WTC11 (cell line): ENCODE measurements around the gene CLVS2. TPM values are rescaled to one million over a fixed set of nuclear protein-coding genes. Genes with fewer than 3 reads are reported as not detected.

Experiments
- ATAC-seq: fragments of 200-7000 bp; cut with Tn5 transposase; 2 replicates; pipeline ENCODE4 v1.10.0; 2021; ENCODE audit warnings: mild to moderate bottlenecking, moderate library complexity
- CTCF ChIA-PET: fragments of 300-600 bp; sonication (Branson Sonifier 250); formaldehyde crosslinking; loops from one replicate; lab custom pipeline; 2021; ENCODE audit warnings: antibody characterized with exemption; lab: Charles Lee
- POLR2A ChIA-PET: fragments of 350-600 bp; sonication (Branson Sonifier 250); formaldehyde crosslinking; loops from one replicate; lab custom pipeline; 2021; ENCODE audit warnings: antibody characterized with exemption; lab: Charles Lee
- DNase-seq: peaks from one replicate; pipeline ENCODE4 v3.0.0; 2021; ENCODE audit warnings: low spot score
- H3K27ac Mint-ChIP-seq: 2 replicates; pipeline ENCODE4 v1.8.0; 2021; ENCODE audit warnings: mixed read lengths
- H3K27me3 Mint-ChIP-seq: 2 replicates; pipeline ENCODE4 v1.8.0; 2021; ENCODE audit warnings: low read depth, mild to moderate bottlenecking, moderate library complexity, mixed read lengths
- H3K36me3 Mint-ChIP-seq: 2 replicates; pipeline ENCODE4 v1.8.0; 2021; ENCODE audit warnings: mixed read lengths
- H3K4me1 Mint-ChIP-seq: 2 replicates; pipeline ENCODE4 v1.8.0; 2022; ENCODE audit warnings: mixed read lengths
- H3K4me3 Mint-ChIP-seq: 2 replicates; pipeline ENCODE4 v1.8.0; 2021; ENCODE audit warnings: mild to moderate bottlenecking, moderate library complexity, mixed read lengths
- H3K9me3 Mint-ChIP-seq: 2 replicates; pipeline ENCODE4 v1.8.0; 2021; ENCODE audit warnings: mixed read lengths
- ARID4B ChIP-seq: sonication (generic); formaldehyde crosslinking; IDR thresholded peaks from 2 replicates; pipeline ENCODE4 v1.8.0; 2023; ENCODE audit warnings: missing genetic modification reagents, mild to moderate bottlenecking, borderline replicate concordance
- CREB1 ChIP-seq: sonication (generic); formaldehyde crosslinking; IDR thresholded peaks from 2 replicates; pipeline ENCODE4 v1.8.0; 2023; ENCODE audit warnings: mild to moderate bottlenecking, missing genetic modification reagents
- E2F1 ChIP-seq: sonication (generic); formaldehyde crosslinking; IDR thresholded peaks from 2 replicates; pipeline ENCODE4 v1.8.0; 2022; ENCODE audit warnings: mild to moderate bottlenecking, missing genetic modification reagents
- ELF4 ChIP-seq: sonication (generic); formaldehyde crosslinking; IDR thresholded peaks from 2 replicates; pipeline ENCODE4 v1.8.1; 2022; ENCODE audit warnings: low read depth, mild to moderate bottlenecking, moderate library complexity, missing genetic modification reagents
- FOXP4 ChIP-seq: sonication (generic); formaldehyde crosslinking; IDR thresholded peaks from 2 replicates; pipeline ENCODE4 v1.8.0; 2022; ENCODE audit warnings: mild to moderate bottlenecking, missing genetic modification reagents
- HMGA2 ChIP-seq: fragments of 250-450 bp; sonication (Bioruptor Pico); IDR thresholded peaks from 2 replicates; pipeline ENCODE4 v1.4.0; 2021; ENCODE audit warnings: mild to moderate bottlenecking, moderate library complexity
- JAZF1 ChIP-seq: fragments of 250-450 bp; sonication (Bioruptor Pico); IDR thresholded peaks from 2 replicates; pipeline ENCODE4 v1.9.0; 2021; ENCODE audit warnings: moderate library complexity, mild to moderate bottlenecking, inconsistent platforms
- KAT7 ChIP-seq: sonication (generic); formaldehyde crosslinking; IDR thresholded peaks from 2 replicates; pipeline ENCODE4 v1.8.1; 2023; ENCODE audit warnings: missing genetic modification reagents, mild to moderate bottlenecking, borderline replicate concordance
- MLX ChIP-seq: sonication (generic); formaldehyde crosslinking; IDR thresholded peaks from 2 replicates; pipeline ENCODE4 v1.8.1; 2023; ENCODE audit warnings: mild to moderate bottlenecking, missing genetic modification reagents, moderate library complexity
- MYBL2 ChIP-seq: sonication (generic); formaldehyde crosslinking; IDR thresholded peaks from 2 replicates; pipeline ENCODE4 v1.8.1; 2023; ENCODE audit warnings: mild to moderate bottlenecking, moderate library complexity, missing genetic modification reagents
- NFYB ChIP-seq: sonication (generic); formaldehyde crosslinking; conservative IDR thresholded peaks from 2 replicates; pipeline ENCODE4 v1.8.0; 2022; ENCODE audit warnings: low read depth, missing genetic modification reagents
- NR3C1 ChIP-seq: sonication (generic); formaldehyde crosslinking; conservative IDR thresholded peaks from 2 replicates; pipeline ENCODE4 v1.8.1; 2023; ENCODE audit warnings: low read depth, mild to moderate bottlenecking, missing genetic modification reagents
- SMAD4 ChIP-seq: sonication (generic); formaldehyde crosslinking; IDR thresholded peaks from 2 replicates; pipeline ENCODE4 v1.8.0; 2022; ENCODE audit warnings: mild to moderate bottlenecking, missing genetic modification reagents
- TCF7 ChIP-seq: sonication (generic); formaldehyde crosslinking; IDR thresholded peaks from 2 replicates; pipeline ENCODE4 v1.8.0; 2022; ENCODE audit warnings: mild to moderate bottlenecking, low read depth, missing genetic modification reagents, moderate library complexity
- TEAD1 ChIP-seq: sonication (generic); formaldehyde crosslinking; IDR thresholded peaks from 2 replicates; pipeline ENCODE4 v1.8.0; 2022; ENCODE audit warnings: mild to moderate bottlenecking, missing genetic modification reagents
- USF1 ChIP-seq: sonication (generic); formaldehyde crosslinking; IDR thresholded peaks from 2 replicates; pipeline ENCODE4 v1.8.0; 2022; ENCODE audit warnings: mild to moderate bottlenecking, missing genetic modification reagents
- ZSCAN18 ChIP-seq: fragments of 250-450 bp; sonication (Bioruptor Pico); IDR thresholded peaks from 2 replicates; pipeline ENCODE4 v2.1.2; 2022; ENCODE audit warnings: mild to moderate bottlenecking, moderate library complexity
- total RNA-seq: library from RNA; stranded (reverse); gene quantifications from 3 replicates; pipeline ENCODE4 v1.2.3, GENCODE V29; 2021

CLVS2 gene
- total RNA-seq, 1 experiment from 2014 or later: 0.90 TPM

- no peaks in the 10 kb centered on the region for H3K27me3 Mint-ChIP-seq
- ATAC-seq (no peak), DNase-seq (no peak)
- H3K4me3 Mint-ChIP-seq: no peak overlapping the region
- no peak for TF ChIP-seq ARID4B (CRISPR knock-in tag)
- TF ChIP-seq ELF4 (CRISPR knock-in tag): no peak
- TF ChIP-seq MLX: no peak
- TF ChIP-seq SMAD4 (CRISPR knock-in tag): no peak
- TF ChIP-seq FOXP4 (CRISPR knock-in tag): no peak
- TF ChIP-seq NR3C1: no peak
- no peak for TF ChIP-seq TCF7
- no peak for TF ChIP-seq HMGA2 (CRISPR knock-in tag)
- H3K27ac Mint-ChIP-seq: no peak overlapping the region
- CTCF ChIA-PET: no interaction called here
- no peaks in the 10 kb centered on the region for H3K36me3 Mint-ChIP-seq
- no peaks in the 10 kb centered on the region for H3K4me1 Mint-ChIP-seq
- H3K9me3 Mint-ChIP-seq: no peaks in the 10 kb centered on the region
- POLR2A ChIA-PET: no interaction called here
These were observed 28.9 kb downstream of the CLVS2 start for GRCh38 chr6:123024976-123025375.

GRCh38 chr6:123027408-123027807 is 31.4 kb downstream of the CLVS2 start:
- ChIA-PET CTCF (no interaction called here), POLR2A (no interaction called here)
- DNase-seq: no peak
- no peaks in the 10 kb centered on the region for H3K36me3 Mint-ChIP-seq
- no peaks in the 10 kb centered on the region for H3K9me3 Mint-ChIP-seq
- no peak for ATAC-seq
- no peak overlapping the region for H3K4me3 Mint-ChIP-seq
- H3K27me3 Mint-ChIP-seq: no peaks in the 10 kb centered on the region
- H3K27ac Mint-ChIP-seq: no peak overlapping the region
- H3K4me1 Mint-ChIP-seq: no peaks in the 10 kb centered on the region
- TF ChIP-seq NFYB: no peak
- no peak for TF ChIP-seq JAZF1 (CRISPR knock-in tag)
- TF ChIP-seq TCF7: no peak
- TF ChIP-seq E2F1 (CRISPR knock-in tag): no peak
- no peak for TF ChIP-seq CREB1 (CRISPR knock-in tag)
- TF ChIP-seq TEAD1 (CRISPR knock-in tag): no peak
- TF ChIP-seq ZSCAN18: no peak
- TF ChIP-seq MLX: no peak
- TF ChIP-seq MYBL2 (CRISPR knock-in tag): no peak
- no peak for TF ChIP-seq KAT7
- no peak for TF ChIP-seq USF1
- TF ChIP-seq, all 79 proteins: peak for 0
